ENCODE data around the gene IL23R.

DNA sequence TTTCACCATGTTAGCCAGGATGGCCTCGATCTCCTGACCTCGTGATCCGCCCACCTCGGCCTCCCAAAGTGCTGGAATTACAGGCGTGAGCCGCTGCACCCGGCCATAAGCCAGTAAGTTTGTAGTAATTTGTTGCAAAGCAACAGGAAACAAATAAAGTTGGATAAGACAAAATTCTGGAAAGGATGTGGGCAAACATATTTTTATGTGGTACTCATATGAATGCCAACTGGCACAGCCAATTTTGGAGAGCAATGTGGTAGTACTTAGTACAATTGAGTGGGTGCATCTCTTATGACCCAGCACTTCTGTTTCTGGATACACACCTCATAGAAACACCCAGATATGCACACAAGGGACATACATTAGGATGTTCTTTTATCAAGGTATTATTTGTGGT is 133.0 kb downstream of the IL23R start:
- TF ChIP-seq, protein P1, sequence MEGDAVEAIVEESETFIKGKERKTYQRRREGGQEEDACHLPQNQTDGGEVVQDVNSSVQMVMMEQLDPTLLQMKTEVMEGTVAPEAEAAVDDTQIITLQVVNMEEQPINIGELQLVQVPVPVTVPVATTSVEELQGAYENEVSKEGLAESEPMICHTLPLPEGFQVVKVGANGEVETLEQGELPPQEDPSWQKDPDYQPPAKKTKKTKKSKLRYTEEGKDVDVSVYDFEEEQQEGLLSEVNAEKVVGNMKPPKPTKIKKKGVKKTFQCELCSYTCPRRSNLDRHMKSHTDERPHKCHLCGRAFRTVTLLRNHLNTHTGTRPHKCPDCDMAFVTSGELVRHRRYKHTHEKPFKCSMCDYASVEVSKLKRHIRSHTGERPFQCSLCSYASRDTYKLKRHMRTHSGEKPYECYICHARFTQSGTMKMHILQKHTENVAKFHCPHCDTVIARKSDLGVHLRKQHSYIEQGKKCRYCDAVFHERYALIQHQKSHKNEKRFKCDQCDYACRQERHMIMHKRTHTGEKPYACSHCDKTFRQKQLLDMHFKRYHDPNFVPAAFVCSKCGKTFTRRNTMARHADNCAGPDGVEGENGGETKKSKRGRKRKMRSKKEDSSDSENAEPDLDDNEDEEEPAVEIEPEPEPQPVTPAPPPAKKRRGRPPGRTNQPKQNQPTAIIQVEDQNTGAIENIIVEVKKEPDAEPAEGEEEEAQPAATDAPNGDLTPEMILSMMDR (conservative IDR thresholded peaks at IDR 0.05; ENCODE audit: low read length), result no peak
- TF ChIP-seq EZH2phosphoT487 (IDR thresholded peaks at IDR 0.05; ENCODE audit: borderline replicate concordance, low read depth, low read length), result no peak

All from OCI-LY7 (cell line).